BLaER1 treated with 17β-estradiol and CSF1 and Interleukin-3, amounts not matched to agents 10 nM and 100 nM (cell line): ENCODE results near the gene VSNL1.

Source experiments
- H3K27ac ChIP-seq, 11 experiments: shearing (Covaris generic); formaldehyde crosslinking; 2 replicates each; pipeline ENCODE4 v1.8.1; 2022
- H3K27me3 ChIP-seq, 11 experiments: shearing (Covaris generic); formaldehyde crosslinking; 2 replicates each; pipeline ENCODE4 v1.8.1; 2022
- H3K36me3 ChIP-seq, 11 experiments: shearing (Covaris generic); formaldehyde crosslinking; 2 replicates each; pipeline ENCODE4 v1.8.1; 2022
- H3K4me1 ChIP-seq, 10 experiments: shearing (Covaris generic); formaldehyde crosslinking; 2 replicates each; pipeline ENCODE4 v1.8.1; 2022
- H3K4me2 ChIP-seq, 11 experiments: shearing (Covaris generic); formaldehyde crosslinking; 2 replicates each; pipeline ENCODE4 v1.8.1; 2022
- H3K4me3 ChIP-seq, 10 experiments: shearing (Covaris generic); formaldehyde crosslinking; 2 replicates each; pipeline ENCODE4 v1.8.1; 2022
- H3K9ac ChIP-seq, 11 experiments: shearing (Covaris generic); formaldehyde crosslinking; 2 replicates each; pipeline ENCODE4 v1.8.1; 2022
- H3K9me3 ChIP-seq, 11 experiments: shearing (Covaris generic); formaldehyde crosslinking; replicated peaks in 1 of 11; 2 replicates each; pipeline ENCODE4 v1.8.1; 2022
- H4K20me1 ChIP-seq, 11 experiments: shearing (Covaris generic); formaldehyde crosslinking; 2 replicates each; pipeline ENCODE4 v1.8.1; 2022
- Cebpa-rat ChIP-seq, 11 experiments: shearing (Covaris generic); IDR thresholded peaks; 2 replicates each; pipeline ENCODE4 v1.8.1; 2022

The VSNL1 gene

DNA sequence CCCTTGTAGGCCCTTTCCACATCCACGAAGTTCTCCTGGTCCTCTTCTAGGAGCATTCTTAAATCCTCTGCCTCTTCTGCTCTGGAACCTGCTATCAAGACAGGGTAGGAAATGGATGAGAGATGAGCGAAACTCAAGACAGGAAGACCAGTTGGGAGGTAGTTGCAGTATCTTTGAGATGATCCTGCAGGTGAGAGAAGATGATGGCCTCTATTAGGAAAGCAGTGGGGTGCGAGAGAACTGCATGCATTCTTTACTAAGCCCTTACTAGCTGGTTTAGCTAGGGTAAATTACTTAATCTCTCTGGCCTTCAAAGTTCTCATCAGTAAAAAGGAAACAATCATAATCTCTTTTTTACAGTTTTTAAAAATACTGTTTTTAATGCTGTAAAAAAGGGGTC is 47.0 kb downstream of the VSNL1 start:
- Histone ChIP-seq H3K4me3 (no peak overlapping the region), H4K20me1 (no peaks in the 10 kb centered on the region), H3K27ac (no peak overlapping the region), H3K4me1 (no peaks in the 10 kb centered on the region), H3K9me3 (no peaks in the 10 kb centered on the region), H3K27me3 (no peaks in the 10 kb centered on the region; a peak in 1 of 22 replicates), H3K9ac (no peak overlapping the region), H3K36me3 (no peaks in the 10 kb centered on the region), H3K4me2 (no peak overlapping the region)
- TF ChIP-seq Cebpa-rat (IDR thresholded peaks at IDR 0.05): no peak

DNA sequence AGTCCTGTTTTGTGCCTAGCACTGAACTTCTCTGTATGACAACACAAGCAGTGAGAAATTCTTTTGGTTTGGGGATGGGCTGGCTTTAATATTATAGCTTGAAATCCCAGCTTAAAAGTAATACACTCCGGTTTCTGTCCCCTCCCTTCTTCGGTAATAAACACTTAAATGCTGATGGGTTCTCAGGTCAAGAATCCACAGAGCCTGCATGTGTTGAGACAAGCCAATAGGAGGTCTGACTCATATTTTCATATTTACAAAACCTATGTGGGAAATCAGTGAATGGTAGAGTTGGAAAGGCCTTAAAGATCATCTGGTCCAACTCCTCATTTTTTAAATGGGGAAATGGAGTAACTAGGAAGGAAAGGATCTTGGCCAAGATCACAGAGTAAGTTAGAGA is 47.5 kb downstream of the VSNL1 start:
- Histone ChIP-seq H4K20me1 (no peaks in the 10 kb centered on the region), H3K4me1 (no peaks in the 10 kb centered on the region)

DNA sequence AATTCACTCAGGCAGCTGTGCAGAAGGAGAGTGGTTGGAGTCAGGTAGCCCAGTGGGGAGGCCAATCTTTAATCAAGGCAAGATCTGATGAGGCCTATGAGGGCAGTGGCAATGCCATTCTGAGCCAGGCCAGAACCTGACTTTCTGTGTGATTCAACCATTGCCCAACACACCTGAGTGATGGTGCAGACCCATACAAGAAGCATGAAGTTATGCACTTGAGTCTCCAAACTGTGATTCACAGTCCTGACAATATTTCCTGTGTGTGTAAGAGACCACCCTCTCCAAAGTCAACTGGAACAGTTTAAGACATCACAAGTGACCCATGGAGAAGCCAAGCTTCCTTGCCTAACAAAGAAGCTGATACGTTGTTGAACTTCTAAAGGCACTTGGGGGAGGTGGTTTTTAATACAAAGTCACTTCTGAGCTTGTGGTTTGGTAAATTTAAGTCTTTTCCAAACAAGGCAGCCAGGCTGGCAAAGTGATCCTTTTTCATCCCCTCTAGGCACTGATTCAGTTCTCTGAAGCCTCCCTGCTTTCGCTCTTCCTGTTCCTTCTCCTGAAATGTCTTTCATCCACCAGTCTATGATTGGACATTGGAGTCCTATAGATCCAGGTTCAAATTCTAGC is 49.0 kb downstream of the VSNL1 start:
- Histone ChIP-seq H3K9me3 (no peaks in the 10 kb centered on the region), H3K27ac (no peak overlapping the region), H3K4me3 (no peak overlapping the region), H3K27me3 (no peaks in the 10 kb centered on the region; a peak in 1 of 22 replicates), H3K36me3 (no peaks in the 10 kb centered on the region), H4K20me1 (no peaks in the 10 kb centered on the region), H3K4me2 (no peak overlapping the region), H3K9ac (no peak overlapping the region), H3K4me1 (no peaks in the 10 kb centered on the region)
- TF ChIP-seq Cebpa-rat (IDR thresholded peaks at IDR 0.05): no peak

More for the DNA sequence above, 47.5 kb downstream of the VSNL1 start:
- no peak for TF ChIP-seq Cebpa-rat (IDR thresholded peaks at IDR 0.05)
- H3K9ac ChIP-seq: no peak overlapping the region
- H3K27me3 ChIP-seq: no peaks in the 10 kb centered on the region; a peak in 1 of 22 replicates
- H3K9me3 ChIP-seq: no peaks in the 10 kb centered on the region
- H3K4me2 ChIP-seq: no peak overlapping the region
- H3K27ac ChIP-seq: no peak overlapping the region
- no peaks in the 10 kb centered on the region for H3K36me3 ChIP-seq
- H3K4me3 ChIP-seq: no peak overlapping the region

DNA sequence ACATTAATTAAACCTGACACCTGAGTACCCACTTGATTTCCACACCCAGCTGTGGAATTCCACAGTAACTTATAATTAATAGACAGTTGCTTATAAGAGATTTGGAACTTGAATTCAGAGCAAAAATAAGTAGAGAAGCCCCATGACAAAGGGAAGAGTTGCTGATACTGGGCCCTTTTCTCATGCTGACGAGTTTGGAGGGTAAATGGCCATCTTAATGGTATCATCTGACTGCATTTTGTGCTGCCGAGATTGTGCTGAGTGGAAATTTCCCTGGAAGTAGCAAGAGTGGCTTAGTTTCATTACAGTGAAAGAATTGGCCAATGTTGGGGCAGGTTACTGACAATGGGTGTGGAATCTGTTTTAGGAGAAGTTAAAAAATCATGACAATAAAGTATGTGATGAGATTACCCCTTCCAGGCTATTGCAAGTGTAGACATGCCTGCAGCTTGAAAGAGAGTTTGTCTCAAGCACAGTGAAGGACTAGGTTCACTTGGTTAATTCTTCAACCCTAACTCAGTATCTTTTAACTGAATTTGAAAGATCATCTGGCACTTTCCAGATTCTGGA is 49.9 kb downstream of the VSNL1 start:
- H4K20me1 ChIP-seq: no peaks in the 10 kb centered on the region
- no peak overlapping the region for H3K4me2 ChIP-seq
- H3K27me3 ChIP-seq: no peaks in the 10 kb centered on the region; a peak in 1 of 22 replicates
- no peaks in the 10 kb centered on the region for H3K9me3 ChIP-seq
- H3K4me1 ChIP-seq: no peaks in the 10 kb centered on the region
- H3K9ac ChIP-seq: no peak overlapping the region
- no peak overlapping the region for H3K4me3 ChIP-seq
- no peak overlapping the region for H3K27ac ChIP-seq
- no peaks in the 10 kb centered on the region for H3K36me3 ChIP-seq
- no peak for TF ChIP-seq Cebpa-rat (IDR thresholded peaks at IDR 0.05)

GRCh38 chr2:17591846-17592245 is 51.4 kb downstream of the VSNL1 start:
- no peak overlapping the region for H3K9ac ChIP-seq
- H3K9me3 ChIP-seq: no peaks in the 10 kb centered on the region
- no peaks in the 10 kb centered on the region for H3K36me3 ChIP-seq
- no peak overlapping the region for H3K27ac ChIP-seq
- no peak for TF ChIP-seq Cebpa-rat (IDR thresholded peaks at IDR 0.05)
- H3K4me3 ChIP-seq: no peak overlapping the region
- H3K27me3 ChIP-seq: no peaks in the 10 kb centered on the region; a peak in 1 of 22 replicates
- H3K4me1 ChIP-seq: no peaks in the 10 kb centered on the region
- H4K20me1 ChIP-seq: no peaks in the 10 kb centered on the region
- no peak overlapping the region for H3K4me2 ChIP-seq

DNA sequence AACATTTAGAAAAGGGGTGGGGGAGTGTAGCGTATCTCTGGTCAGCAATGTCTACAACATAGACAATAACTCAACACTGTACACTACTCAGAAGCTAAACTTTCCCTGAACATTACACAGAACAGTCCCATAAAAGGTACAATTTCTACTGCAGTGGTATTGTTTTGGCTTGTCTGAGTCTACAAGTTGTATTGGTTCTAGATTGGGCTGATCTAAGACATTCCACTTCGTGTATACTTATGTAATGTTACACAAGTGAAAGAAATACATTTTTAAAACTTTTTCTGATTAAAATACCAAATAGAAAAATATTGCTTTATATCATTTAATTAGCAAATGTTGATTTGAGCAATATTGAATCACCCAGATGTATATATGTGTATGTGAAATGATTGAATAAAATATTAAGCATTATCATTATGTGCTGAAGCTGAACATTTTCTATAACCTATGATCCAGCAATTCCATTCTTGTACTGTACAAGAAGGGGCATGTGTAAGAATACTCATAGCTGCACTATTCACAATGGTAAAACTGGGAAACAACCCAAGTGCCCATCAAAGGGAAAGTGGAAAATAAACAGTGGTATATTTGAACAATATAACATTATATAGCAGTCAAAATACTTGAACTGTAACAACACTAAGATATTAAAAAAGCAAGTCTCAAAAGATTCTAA is 52.4 kb downstream of the VSNL1 start:
- Histone ChIP-seq H3K27ac (no peak overlapping the region), H3K4me2 (no peak overlapping the region), H3K9ac (no peak overlapping the region), H3K27me3 (no peaks in the 10 kb centered on the region), H3K9me3 (no peaks in the 10 kb centered on the region), H3K4me1 (no peaks in the 10 kb centered on the region), H4K20me1 (no peaks in the 10 kb centered on the region), H3K36me3 (no peaks in the 10 kb centered on the region), H3K4me3 (no peak overlapping the region)
- no peak for TF ChIP-seq Cebpa-rat (IDR thresholded peaks at IDR 0.05)

DNA sequence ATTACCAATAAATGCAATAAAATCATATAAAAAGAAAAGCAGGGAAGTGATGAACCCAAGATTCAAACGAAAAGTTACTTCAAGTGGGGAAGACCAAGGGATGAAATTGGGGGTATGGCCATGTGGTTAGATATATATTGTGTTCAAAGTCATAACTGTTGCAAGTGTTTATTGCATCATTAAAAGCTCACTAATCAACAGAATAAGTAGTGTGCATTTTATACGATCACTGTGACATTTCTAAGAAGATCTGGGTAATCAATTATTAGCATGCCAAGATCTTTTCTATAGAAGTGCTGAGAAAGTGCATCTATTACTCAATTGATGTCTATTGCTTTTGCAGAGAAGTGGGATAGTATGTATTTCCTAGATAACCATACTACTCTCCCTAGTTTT is 52.9 kb downstream of the VSNL1 start:
- H4K20me1 ChIP-seq: no peaks in the 10 kb centered on the region
- H3K27ac ChIP-seq: no peak overlapping the region
- no peaks in the 10 kb centered on the region for H3K27me3 ChIP-seq
- no peak for TF ChIP-seq Cebpa-rat (IDR thresholded peaks at IDR 0.05)
- no peaks in the 10 kb centered on the region for H3K4me1 ChIP-seq
- no peak overlapping the region for H3K4me2 ChIP-seq
- no peaks in the 10 kb centered on the region for H3K36me3 ChIP-seq
- H3K9me3 ChIP-seq: no peaks in the 10 kb centered on the region
- H3K4me3 ChIP-seq: no peak overlapping the region
- H3K9ac ChIP-seq: no peak overlapping the region

GRCh38 chr2:17593841-17594491 is 53.5 kb downstream of the VSNL1 start:
- Histone ChIP-seq H3K4me1 (no peaks in the 10 kb centered on the region), H3K4me3 (no peak overlapping the region), H3K9me3 (no peaks in the 10 kb centered on the region), H4K20me1 (no peaks in the 10 kb centered on the region), H3K27me3 (no peaks in the 10 kb centered on the region), H3K9ac (no peak overlapping the region), H3K36me3 (no peaks in the 10 kb centered on the region), H3K27ac (no peak overlapping the region), H3K4me2 (no peak overlapping the region)
- TF ChIP-seq Cebpa-rat (IDR thresholded peaks at IDR 0.05): no peak

GRCh38 chr2:17594533-17595401 is 54.3 kb downstream of the VSNL1 start:
- H3K27me3 ChIP-seq: no peaks in the 10 kb centered on the region
- H3K36me3 ChIP-seq: no peaks in the 10 kb centered on the region
- no peak overlapping the region for H3K27ac ChIP-seq
- no peaks in the 10 kb centered on the region for H3K4me1 ChIP-seq
- H3K4me2 ChIP-seq: no peak overlapping the region
- no peak overlapping the region for H3K4me3 ChIP-seq
- no peak for TF ChIP-seq Cebpa-rat (IDR thresholded peaks at IDR 0.05)
- no peak overlapping the region for H3K9ac ChIP-seq
- no peaks in the 10 kb centered on the region for H3K9me3 ChIP-seq
- no peaks in the 10 kb centered on the region for H4K20me1 ChIP-seq
